Stimulated activated CD8-positive, alpha-beta memory T cell treated with anti-CD3 and anti-CD28 coated beads, Interleukin-7, amount 100 ng/mL, for 24 hours (primary cell): ENCODE results near the gene CAMTA1.

ENCODE experiments used
- DNase-seq: peaks from one replicate; pipeline ENCODE4 v3.0.0-alpha.2; 2020; ENCODE audit warnings: low read depth

CAMTA1 gene

GRCh38 chr1:6776895-6777294 is 8.4 kb upstream of the CAMTA1 start:
- DNase-seq, result no peak

DNA sequence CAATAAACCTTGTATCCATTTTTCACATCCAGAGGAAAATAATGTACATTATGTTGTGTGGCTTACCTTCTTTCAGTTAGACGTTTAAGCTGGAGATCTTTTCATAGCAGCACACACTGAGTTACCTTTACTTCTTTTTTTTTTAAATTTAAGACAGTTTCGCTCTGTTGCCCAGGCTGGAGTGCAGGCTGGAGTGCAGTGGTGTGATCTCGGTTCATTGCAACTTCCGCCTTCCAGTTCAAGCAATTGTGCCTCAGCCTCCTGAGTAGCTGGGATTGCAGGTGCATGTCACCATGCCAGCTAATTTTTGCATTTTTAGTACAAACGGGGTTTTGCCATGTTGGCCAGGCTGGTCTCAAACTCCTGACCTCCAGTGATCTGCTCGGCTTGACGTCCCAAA is 7.4 kb upstream of the CAMTA1 start:
- no peak for DNase-seq

DNA sequence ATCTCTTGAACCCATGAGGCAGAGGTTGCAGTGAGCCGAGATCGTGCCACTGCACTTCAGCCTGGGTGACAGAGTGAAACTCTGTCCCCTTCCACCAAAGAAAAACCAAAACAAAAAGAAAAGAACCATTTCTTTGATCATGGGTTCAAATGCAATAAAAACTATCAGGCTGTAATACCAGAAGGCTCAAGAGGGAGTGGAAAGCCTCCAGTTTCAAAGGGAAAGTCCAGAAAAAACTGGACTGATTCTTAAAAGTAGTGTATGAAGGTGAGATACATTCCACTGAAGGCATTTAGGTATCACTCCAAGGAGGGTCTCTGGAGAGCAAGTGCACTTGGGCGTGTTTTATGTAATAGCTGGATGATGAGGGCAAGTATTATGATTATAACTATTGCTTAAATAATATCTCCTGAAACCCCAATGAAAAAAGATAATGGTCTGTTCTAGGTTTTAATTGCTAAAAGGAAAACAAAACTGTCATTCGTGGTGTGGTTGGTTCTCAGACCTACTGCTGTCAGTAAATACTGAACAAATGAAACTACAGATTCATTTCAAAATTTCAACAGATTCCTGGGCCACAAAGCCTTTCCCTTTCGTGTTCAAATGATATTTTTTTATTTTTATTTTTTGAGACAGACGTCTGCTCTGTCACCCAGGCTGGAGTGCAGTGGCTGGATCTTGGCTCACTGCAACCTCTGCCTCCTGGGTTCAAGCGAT is 6.0 kb upstream of the CAMTA1 start:
- DNase-seq, result no peak

- DNase-seq, result no peak
Observed at GRCh38 chr1:6782151-6782550, 3.1 kb upstream of the CAMTA1 start.

- DNase-seq, result no peak
Observed at GRCh38 chr1:6783221-6783620, 2.0 kb upstream of the CAMTA1 start.

DNA sequence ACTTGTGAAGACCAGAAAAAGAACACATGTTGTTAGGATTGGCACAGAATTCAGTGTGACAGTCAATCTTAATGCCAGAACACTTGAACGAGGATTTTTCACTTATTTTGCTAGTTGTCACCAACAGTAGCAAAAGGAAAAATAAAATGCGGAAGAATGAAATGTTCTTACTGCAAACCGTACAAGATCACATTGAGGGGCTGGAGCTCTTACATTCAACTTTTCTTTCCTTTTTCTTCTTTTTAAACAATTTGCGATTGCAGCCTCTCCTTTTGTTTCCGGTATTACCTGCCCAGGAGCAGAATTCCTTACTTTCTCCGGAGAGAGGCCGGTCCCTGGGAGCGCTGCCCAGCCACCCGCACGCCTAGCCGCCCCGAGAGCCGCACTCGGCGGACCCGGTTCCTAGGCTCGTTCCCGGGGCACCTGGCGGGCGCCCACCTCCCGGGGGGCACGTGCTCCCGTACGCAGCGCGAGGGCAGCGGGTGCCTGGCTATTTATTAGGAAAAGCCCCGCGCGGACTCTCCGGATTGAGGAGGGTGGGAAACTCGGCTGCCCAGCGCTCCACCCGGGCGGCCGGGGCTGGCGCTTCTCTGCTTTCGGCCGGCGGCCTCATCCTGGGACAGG is 1.2 kb upstream of the CAMTA1 start:
- no peak for DNase-seq

- DNase-seq, result peak; percentile 98
Observed at GRCh38 chr1:6784560-6785317, 515 bp upstream of the CAMTA1 start.

GRCh38 chr1:6785728-6786505 is 663 bp downstream of the CAMTA1 start:
- peak; percentile 8 for DNase-seq

GRCh38 chr1:6788946-6789345 is 3.7 kb downstream of the CAMTA1 start:
- DNase-seq, result no peak

DNA sequence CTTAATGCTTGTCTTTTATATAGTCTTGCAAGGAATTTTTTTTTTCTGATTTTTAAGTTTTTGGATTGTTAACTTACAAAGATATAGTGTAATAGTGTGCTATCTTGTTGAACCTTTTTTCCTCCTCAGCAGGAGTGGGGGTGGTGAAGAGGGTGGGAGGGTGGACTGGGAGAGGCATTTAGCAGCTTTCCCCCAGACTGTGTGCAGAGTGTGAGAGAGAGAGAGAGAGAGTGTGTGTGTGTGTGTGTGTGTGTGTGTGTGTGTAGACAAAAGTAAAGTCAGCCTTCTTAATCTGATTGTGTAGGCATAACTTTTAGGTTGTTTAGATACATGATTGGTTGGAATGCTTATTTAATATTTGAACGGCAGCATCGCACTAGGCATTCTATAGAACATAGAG is 4.9 kb downstream of the CAMTA1 start:
- DNase-seq, result no peak

DNA sequence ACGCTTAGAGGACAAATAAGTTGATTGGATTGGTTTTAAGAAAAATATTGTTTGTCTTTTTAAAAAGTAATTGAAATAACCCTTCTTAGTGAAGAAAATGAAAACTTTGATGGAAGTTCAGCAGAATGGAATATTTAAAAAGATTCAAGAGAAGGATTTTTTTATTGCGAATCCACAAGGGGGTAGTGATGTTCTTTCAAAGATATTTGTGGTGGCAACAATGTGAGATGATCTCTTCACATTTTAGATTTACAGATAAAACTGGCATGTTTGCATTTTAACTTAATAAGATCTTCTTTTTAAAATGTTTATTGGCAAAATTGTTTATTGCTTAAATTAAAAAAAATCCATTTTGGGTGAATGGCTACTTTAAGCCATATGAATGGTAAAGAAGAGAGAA is 8.9 kb downstream of the CAMTA1 start:
- DNase-seq, result no peak

DNA sequence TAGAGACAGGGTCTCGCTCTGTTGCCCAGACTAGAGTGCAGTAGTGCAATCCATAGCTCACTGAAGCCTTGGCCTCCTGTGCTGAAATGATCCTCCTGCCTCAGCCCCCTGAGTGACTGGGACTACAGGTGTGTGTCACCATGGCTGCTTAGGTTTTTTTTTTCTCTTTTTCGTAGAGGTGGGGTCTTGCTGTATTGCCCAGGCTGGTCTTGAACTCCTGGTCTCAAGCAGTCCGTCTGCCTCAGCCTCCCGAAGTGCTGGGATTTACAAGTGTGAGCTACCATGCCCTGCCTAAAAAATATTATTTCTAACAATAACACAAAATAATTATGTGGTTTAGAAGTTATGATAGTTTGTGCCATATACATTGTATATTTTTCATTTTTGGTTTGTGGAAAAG is 9.9 kb downstream of the CAMTA1 start:
- DNase-seq, result no peak

DNA sequence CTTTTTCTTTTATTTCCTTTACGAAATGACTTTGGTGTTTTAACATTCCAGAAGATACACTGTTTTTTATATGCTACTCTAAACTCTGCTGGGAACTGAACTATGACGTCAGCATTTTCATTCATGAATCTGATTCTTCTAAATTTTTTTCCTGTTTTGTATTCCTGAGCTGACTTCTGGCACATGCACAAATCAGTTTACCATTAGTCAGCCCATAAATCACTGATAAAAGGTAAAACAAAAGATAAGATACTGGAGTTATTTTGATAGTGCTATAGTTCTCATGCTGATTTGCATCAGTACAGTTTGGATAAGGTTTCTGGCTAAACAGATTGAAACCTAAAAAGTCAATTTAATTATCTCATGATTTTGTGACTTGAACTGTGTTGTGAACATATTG is 10.4 kb downstream of the CAMTA1 start:
- no peak for DNase-seq

DNA sequence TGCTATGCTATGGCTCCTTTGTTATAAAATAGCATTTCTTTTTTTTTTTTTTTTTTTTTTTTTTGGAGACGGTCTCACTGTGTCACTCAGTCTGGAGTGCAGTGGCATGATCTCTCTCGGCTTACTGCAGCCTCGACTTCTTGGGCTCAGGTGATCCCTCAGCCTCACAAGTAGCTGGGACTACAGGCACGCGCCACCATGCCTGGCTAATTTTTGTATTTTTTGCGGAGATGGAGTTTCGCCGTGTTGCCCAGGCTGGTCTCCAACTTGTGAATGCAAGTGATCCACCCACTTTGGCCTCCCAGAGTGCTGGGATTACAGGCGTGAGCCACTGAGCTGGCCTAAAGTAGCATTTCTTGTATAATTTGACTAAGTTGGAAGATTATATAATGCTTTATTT is 10.8 kb downstream of the CAMTA1 start:
- no peak for DNase-seq

GRCh38 chr1:6799499-6799898 is 14.2 kb downstream of the CAMTA1 start:
- DNase-seq, result no peak

- no peak for DNase-seq
Observed at GRCh38 chr1:6800745-6801144, 15.5 kb downstream of the CAMTA1 start.

DNA sequence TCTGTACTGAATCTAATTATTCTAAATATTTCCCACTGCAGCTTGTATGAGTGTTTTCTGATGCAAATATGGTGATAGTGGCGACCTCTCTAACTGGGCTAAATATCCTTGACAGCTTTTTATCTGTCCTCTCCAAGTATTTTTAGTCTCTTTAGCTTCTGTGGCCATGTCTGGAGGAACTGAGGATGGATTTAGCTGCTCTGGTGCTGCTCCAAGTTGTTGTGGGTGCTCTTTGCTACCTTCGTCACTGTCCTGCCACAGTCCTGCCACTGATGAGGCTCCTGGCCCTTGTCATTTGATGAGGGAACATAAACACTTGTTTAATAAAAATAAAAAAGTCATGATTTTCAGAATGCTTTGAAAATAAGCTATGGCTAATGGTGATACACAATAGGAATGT is 15.9 kb downstream of the CAMTA1 start:
- DNase-seq, result no peak

DNA sequence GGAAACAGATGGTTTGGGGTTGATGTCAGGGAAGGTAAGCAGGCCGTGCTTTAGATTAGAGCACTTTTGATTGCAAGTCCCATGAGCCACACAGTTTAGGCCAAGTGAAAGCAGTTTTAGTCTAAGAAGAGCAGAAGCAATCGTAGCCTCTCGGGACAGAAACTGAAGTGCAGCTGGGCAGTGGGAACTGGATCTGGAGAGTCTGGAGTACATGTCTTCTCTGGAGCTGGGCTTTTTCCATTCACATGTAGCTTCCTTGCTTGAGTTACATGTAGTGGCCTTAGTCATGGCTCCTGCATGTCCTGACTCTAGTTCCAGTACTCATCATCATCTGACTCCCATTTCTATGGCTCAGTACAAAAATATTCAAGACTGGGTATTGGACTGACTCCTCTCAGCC is 16.7 kb downstream of the CAMTA1 start:
- no peak for DNase-seq

DNA sequence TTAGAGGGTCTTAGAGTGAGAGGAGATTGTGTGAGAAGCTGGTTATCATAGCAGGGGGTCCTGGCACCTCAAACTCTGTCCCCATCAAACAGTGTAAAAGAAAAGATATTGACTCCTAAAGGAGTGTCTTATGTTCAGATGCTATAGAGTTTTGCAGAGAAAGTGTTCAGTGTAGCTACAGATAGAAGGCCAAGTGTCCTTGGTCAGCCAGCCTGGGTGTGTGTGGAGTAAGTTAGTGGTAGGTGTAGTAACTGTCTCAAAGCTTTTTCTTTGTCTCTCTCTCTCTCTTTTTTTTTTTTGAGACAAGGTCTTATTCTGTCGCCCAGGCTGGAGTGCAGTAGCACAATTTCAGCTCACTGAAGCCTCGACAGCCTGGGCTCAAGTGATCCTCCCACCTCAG is 17.2 kb downstream of the CAMTA1 start:
- no peak for DNase-seq

- DNase-seq, result no peak
Observed at GRCh38 chr1:6802893-6803292, 17.6 kb downstream of the CAMTA1 start.

- DNase-seq, result no peak
Observed at GRCh38 chr1:6803357-6803756, 18.1 kb downstream of the CAMTA1 start.

GRCh38 chr1:6805004-6805416 is 19.8 kb downstream of the CAMTA1 start:
- no peak for DNase-seq

GRCh38 chr1:6807782-6808181 is 22.5 kb downstream of the CAMTA1 start:
- DNase-seq, result no peak
